Panc1 (cell line): ENCODE data around the gene EFCAB7. TPM values are rescaled to one million over a fixed set of nuclear protein-coding genes. Genes with fewer than 3 reads are reported as not detected.

Experiments used
- ATAC-seq: fragments of 200-7000 bp; cut with Tn5 transposase; 2 replicates; pipeline ENCODE4 v1.9.1; 2020; ENCODE audit warnings: mild to moderate bottlenecking, moderate library complexity
- Bru-seq: library from RNA; stranded (reverse); fragments of 400-500 nt; gene quantifications from one replicate; lab custom pipeline; 2021; lab: Mats Ljungman, UMichigan
- BruChase-seq, 2 experiments: library from RNA; stranded (reverse); fragments of 400-500 nt; gene quantifications; one replicate each; lab custom pipeline; 2021; lab: Mats Ljungman, UMichigan
- BruUV-seq: library from RNA; stranded (reverse); fragments of 400-500 nt; replicated peaks from 2 replicates; lab custom pipeline; 2021; lab: Mats Ljungman, UMichigan
- CTCF ChIA-PET: fragments of 300-600 bp; sonication (Branson Sonifier 250); formaldehyde crosslinking; loops from one replicate; lab custom pipeline; 2022; ENCODE audit warnings: antibody characterized with exemption; lab: Charles Lee
- POLR2A ChIA-PET: fragments of 300-600 bp; sonication (Branson Sonifier 250); formaldehyde crosslinking; loops from one replicate; lab custom pipeline; 2022; ENCODE audit warnings: antibody characterized with exemption; lab: Charles Lee
- DNase-seq: peaks from one replicate; pipeline ENCODE4 v3.0.0-alpha.2; 2010; ENCODE audit warnings: low read depth, low spot score
- H3K27ac ChIP-seq: 2 replicates; pipeline ENCODE4 v1.5.1; 2011; ENCODE audit warnings: mild to moderate bottlenecking, low read length, inconsistent platforms
- H3K27me3 ChIP-seq: fragments of 200-500 bp; sonication (Bioruptor generic); 2 replicates; pipeline ENCODE4 v1.6.0; 2014; ENCODE audit warnings: low read length, inconsistent platforms; ENCODE audit not compliant: control insufficient read depth, insufficient read depth
- H3K36me3 ChIP-seq: fragments of 200-500 bp; sonication (Bioruptor generic); 2 replicates; pipeline ENCODE4 v1.5.1; 2014; ENCODE audit warnings: inconsistent platforms, mild to moderate bottlenecking, low read length, moderate library complexity; ENCODE audit not compliant: control insufficient read depth, insufficient read depth
- H3K4me1 ChIP-seq: 2 replicates; pipeline ENCODE4 v1.5.1; 2011; ENCODE audit warnings: inconsistent platforms, mild to moderate bottlenecking, low read length, moderate library complexity; ENCODE audit not compliant: control insufficient read depth, insufficient read depth
- H3K4me3 ChIP-seq, 2 experiments: 2 replicates each; pipeline ENCODE4 v1.5.1; 2011 to 2012; ENCODE audit warnings: low read depth in 2 of 2, low read length in 2 of 2, mild to moderate bottlenecking in 2 of 2, inconsistent platforms in 1 of 2, moderate library complexity in 1 of 2
- H3K9me3 ChIP-seq: fragments of 200-500 bp; sonication (Bioruptor generic); 2 replicates; pipeline ENCODE4 v1.5.1; 2014; ENCODE audit warnings: low read depth, mild to moderate bottlenecking, inconsistent platforms, low read length, moderate library complexity; ENCODE audit not compliant: control insufficient read depth, insufficient read depth
- CTCF ChIP-seq: fragments of 450-650 bp; IDR thresholded peaks from 2 replicates; pipeline ENCODE4 v1.5.1; 2017; ENCODE audit warnings: mild to moderate bottlenecking
- POLR2AphosphoS5 ChIP-seq: IDR thresholded peaks from 2 replicates; pipeline ENCODE4 v1.6.1; 2012; ENCODE audit warnings: mild to moderate bottlenecking, low read depth, low read length, moderate library complexity
- REST ChIP-seq, 2 experiments: IDR thresholded peaks; 2 replicates each; pipeline ENCODE4 v1.6.1; 2011 to 2012; ENCODE audit warnings: low read depth in 2 of 2, control low read depth in 1 of 2, low read length in 1 of 2, mild to moderate bottlenecking in 1 of 2, moderate library complexity in 1 of 2; ENCODE audit not compliant: insufficient read depth in 1 of 2
- SIN3A ChIP-seq: IDR thresholded peaks from 2 replicates; pipeline ENCODE4 v1.6.1; 2012; ENCODE audit warnings: low read depth, mild to moderate bottlenecking, low read length, moderate library complexity, borderline replicate concordance; ENCODE audit not compliant: insufficient read depth
- TCF7L2 ChIP-seq: IDR thresholded peaks from 2 replicates; pipeline ENCODE4 v1.6.1; 2011; ENCODE audit warnings: mild to moderate bottlenecking, low read depth, low read length, inconsistent platforms
- in situ Hi-C: cut with HindIII; loops from 2 replicates; pipeline ENCODE4 v1.10.0; 2016; ENCODE audit warnings: low sequenced_read_pairs, low pct_unique_long_range_greater_than_20kb
- intact Hi-C: fragments of 100-400 bp; cut with micrococcal nuclease; formaldehyde crosslinking; loops from one replicate; pipeline ENCODE4 v1.10.0; 2022; ENCODE audit not compliant: unreplicated experiment
- long read RNA-seq: library from polyadenylated mRNA; unstranded; transcript quantifications from one replicate; pipeline ENCODE4 v2.0.0, GENCODE V29; 2021; ENCODE audit not compliant: unreplicated experiment
- polyA plus RNA-seq: library from polyadenylated mRNA; unstranded; fragments of >200 nt; gene quantifications from one replicate; pipeline ENCODE4 v1.2.1, GENCODE V29; 2012; ENCODE audit warnings: missing spikeins; ENCODE audit not compliant: insufficient read length
- total RNA-seq: library from RNA; stranded (reverse); gene quantifications from one replicate; pipeline ENCODE4 v1.2.1, GENCODE V29; 2021; ENCODE audit not compliant: unreplicated experiment

The EFCAB7 gene
- total RNA-seq: 6.6 TPM
- 3.8 TPM for polyA plus RNA-seq
- percentile 57 among the genes with signal in this experiment for Bru-seq, nascent RNA
- BruChase-seq, experiment 1, labeled RNA remaining after a 2-hour chase: percentile 53 among the genes with signal in this experiment
- BruChase-seq, experiment 2, labeled RNA remaining after a 6-hour chase: percentile 55 among the genes with signal in this experiment
- long read RNA-seq, transcript EFCAB7-201 (14 exons, 2,313 nt): major isoform, 7 of 23 reads
- long read RNA-seq, partial matches to known transcripts: 8 of 23 reads
- long read RNA-seq, other reads (novel, unspliced or antisense): 8 of 23 reads

GRCh38 chr1:63522891-63523728 is at the start of gene EFCAB7, which contains the start of gene ITGB3BP:
TSS of gene EFCAB7 (plus strand) at chr1:63523525. CDS start at chr1:63525573, 2,048 bp downstream.
TSS of gene ITGB3BP (minus strand) at chr1:63523225. CDS start at chr1:63523133, 92 bp downstream.
- POLR2A ChIA-PET: no interaction called here
- Histone ChIP-seq H3K36me3 (peaks cover 3% of the 10 kb centered on the region; the same call in 1 of the 2 replicates), H3K4me1 (peaks cover 17% of the 10 kb centered on the region), H3K9me3 (no peaks in the 10 kb centered on the region), H3K4me3 (peak within 1 kb of the TSS; percentile 88 to 92), H3K27ac (peak within 1 kb of the TSS; percentile 95), H3K27me3 (no peaks in the 10 kb centered on the region)
- in situ Hi-C loops (no loop called here), intact Hi-C loops (loop anchor here (5.0 kb wide), 1 partner anchor 196 kb away; no protein-coding TSS in a partner anchor)
- BruUV-seq: no TSS peak
- ATAC-seq (peak; percentile 95), DNase-seq (peak; percentile 76)
- CTCF ChIA-PET: interaction anchor here (0.8 kb wide), 1 partner anchor 56 kb away, joined by 3 read pairs; no protein-coding TSS in a partner anchor
- peak; percentile 38 to 74; a peak in 3 of 4 replicates for TF ChIP-seq REST (IDR thresholded peaks at IDR 0.05; ENCODE audit: insufficient read depth in 1 of 2, low read depth in 2 of 2, low read length in 1 of 2)
- no peak for TF ChIP-seq CTCF
- peak; percentile 83; the same call in 1 of the 2 replicates for TF ChIP-seq SIN3A
- peak; percentile 92 for TF ChIP-seq POLR2AphosphoS5
- TF ChIP-seq TCF7L2: peak; percentile 72

GRCh38 chr1:63475761-63476160 is 47.6 kb upstream of the EFCAB7 start:
- in situ Hi-C loops: no loop called here
- CTCF ChIA-PET: no interaction called here

More at GRCh38 chr1:63475761-63476160, 47.6 kb upstream of the EFCAB7 start:
- POLR2A ChIA-PET: interaction anchor here (0.7 kb wide), 1 partner anchor 18 kb away, joined by 12 read pairs; no protein-coding TSS in a partner anchor
- Histone ChIP-seq H3K9me3 (peaks cover under 1% of the 10 kb centered on the region; the same call in 1 of the 2 replicates), H3K27me3 (no peaks in the 10 kb centered on the region), H3K27ac (no peak overlapping the region), H3K36me3 (no peaks in the 10 kb centered on the region), H3K4me1 (no peaks in the 10 kb centered on the region), H3K4me3 (no peak overlapping the region)
- BruUV-seq: no TSS peak
- no peak for ATAC-seq
- intact Hi-C loops: no loop called here
- TF ChIP-seq SIN3A: no peak
- no peak for TF ChIP-seq REST (IDR thresholded peaks at IDR 0.05; ENCODE audit: insufficient read depth in 1 of 2, low read depth in 2 of 2, low read length in 1 of 2)
- TF ChIP-seq TCF7L2: no peak
- no peak for TF ChIP-seq POLR2AphosphoS5
- no peak for TF ChIP-seq CTCF
- no peak for DNase-seq
